CD14-positive monocyte (primary cell): ENCODE measurements around the gene DYRK1A. TPM values are rescaled to one million over a fixed set of nuclear protein-coding genes. Genes with fewer than 3 reads are reported as not detected.

Experiments used
- DNase-seq, 3 donors: peaks; one replicate each; pipeline ENCODE4 v3.0.0-alpha.2; 2011 to 2022
- H2AFZ ChIP-seq: 2 replicates; pipeline ENCODE4 v1.6.0; 2012; ENCODE audit warnings: mild to moderate bottlenecking, low read depth, low read length, inconsistent platforms; ENCODE audit not compliant: insufficient read depth, poor library complexity, severe bottlenecking
- H3K27ac ChIP-seq, 2 donors: 1 replicate in 1 of 2; 2 replicates in 1 of 2; pipeline ENCODE4 v1.5.1; 2012 to 2013; ENCODE audit warnings: low read length in 2 of 2, control low read depth in 1 of 2, inconsistent platforms in 1 of 2, low read depth in 1 of 2, mild to moderate bottlenecking in 1 of 2
- H3K27me3 ChIP-seq, 2 donors: one replicate each; pipeline versions ENCODE4 v1.6.0 to v1.6.1; 2011 to 2013; ENCODE audit warnings: low read length in 2 of 2; ENCODE audit not compliant: control insufficient read depth in 2 of 2, insufficient read depth in 2 of 2
- H3K36me3 ChIP-seq, 2 donors: replicated peaks in 1 of 2; 1 replicate in 1 of 2; 2 replicates in 1 of 2; pipeline versions ENCODE4 v1.5.1 to v1.6.1; 2012 to 2013; ENCODE audit warnings: low read length in 2 of 2, control low read depth in 1 of 2, inconsistent platforms in 1 of 2, mild to moderate bottlenecking in 1 of 2; ENCODE audit not compliant: insufficient read depth in 2 of 2, control insufficient read depth in 1 of 2
- H3K4me1 ChIP-seq, 2 donors: 1 replicate in 1 of 2; 2 replicates in 1 of 2; pipeline versions ENCODE4 v1.5.1 to v1.6.1; 2012 to 2013; ENCODE audit warnings: low read length in 2 of 2, control low read depth in 1 of 2, inconsistent platforms in 1 of 2, mild to moderate bottlenecking in 1 of 2, moderate library complexity in 1 of 2; ENCODE audit not compliant: insufficient read depth in 2 of 2, control insufficient read depth in 1 of 2
- H3K4me2 ChIP-seq: replicated peaks from 2 replicates; pipeline ENCODE3; 2012; ENCODE audit warnings: low read length, moderate library complexity, mild to moderate bottlenecking; ENCODE audit not compliant: poor library complexity, severe bottlenecking; ENCODE audit errors: extremely low read depth
- H3K4me3 ChIP-seq, 3 experiments: fragments of 200-600 bp in 1 of 3; sonication (generic) in 1 of 3; replicated peaks in 1 of 3; 1 replicate in 2 of 3; 2 replicates in 1 of 3; pipeline ENCODE4 v1.5.1; 2011 to 2013; ENCODE audit warnings: low read length in 3 of 3, mild to moderate bottlenecking in 3 of 3, control low read depth in 2 of 3, low read depth in 2 of 3, inconsistent platforms in 1 of 3, moderate library complexity in 1 of 3
- H3K79me2 ChIP-seq: 2 replicates; pipeline ENCODE4 v1.6.0; 2012; ENCODE audit warnings: mild to moderate bottlenecking, control low read depth, inconsistent platforms, low read length, moderate library complexity; ENCODE audit not compliant: insufficient read depth
- H3K9ac ChIP-seq: 2 replicates; pipeline ENCODE4 v1.6.0; 2017; ENCODE audit warnings: low read length, mild to moderate bottlenecking; ENCODE audit not compliant: insufficient read depth, poor library complexity, severe bottlenecking
- H3K9me3 ChIP-seq, 2 donors: replicated peaks in 1 of 2; 1 replicate in 1 of 2; 2 replicates in 1 of 2; pipeline versions ENCODE4 v1.5.1 to v1.6.1; 2012 to 2013; ENCODE audit warnings: low read length in 2 of 2, control low read depth in 1 of 2; ENCODE audit not compliant: control insufficient read depth in 1 of 2, insufficient read depth in 1 of 2
- H4K20me1 ChIP-seq: 2 replicates; pipeline ENCODE4 v1.6.0; 2012; ENCODE audit warnings: mild to moderate bottlenecking, low read length, control low read depth, moderate library complexity; ENCODE audit not compliant: insufficient read depth
- H3K27ac Mint-ChIP-seq, 7 donors: one replicate each; pipeline ENCODE4 v1.8.0; 2020; ENCODE audit warnings: mild to moderate bottlenecking in 7 of 7, mixed read lengths in 7 of 7, moderate library complexity in 6 of 7, inconsistent platforms in 2 of 7
- H3K27me3 Mint-ChIP-seq, 3 donors: one replicate each; pipeline ENCODE4 v1.8.0; 2021 to 2022; ENCODE audit warnings: low read depth in 3 of 3, mild to moderate bottlenecking in 3 of 3, mixed read lengths in 3 of 3, moderate library complexity in 3 of 3, inconsistent platforms in 1 of 3
- H3K36me3 Mint-ChIP-seq, 2 donors: one replicate each; pipeline ENCODE4 v1.8.0; 2020; ENCODE audit warnings: mixed read lengths in 2 of 2, inconsistent platforms in 1 of 2, mild to moderate bottlenecking in 1 of 2
- H3K4me1 Mint-ChIP-seq: one replicate; pipeline ENCODE4 v1.8.0; 2020; ENCODE audit warnings: mild to moderate bottlenecking, mixed read lengths
- H3K4me3 Mint-ChIP-seq, 2 donors: one replicate each; pipeline ENCODE4 v1.8.0; 2020; ENCODE audit warnings: mild to moderate bottlenecking in 2 of 2, mixed read lengths in 2 of 2, moderate library complexity in 1 of 2
- H3K9me3 Mint-ChIP-seq, 7 donors: one replicate each; pipeline ENCODE4 v1.8.0; 2020 to 2022; ENCODE audit warnings: mixed read lengths in 7 of 7, mild to moderate bottlenecking in 6 of 7, moderate library complexity in 6 of 7, inconsistent platforms in 2 of 7
- WGBS: methylation state at CpG from one replicate; pipeline ENCODE4 v1.1.5; 2013; ENCODE audit warnings: missing lambda C conversion rate; ENCODE audit not compliant: insufficient coverage; 5-methylcytosine and 5-hydroxymethylcytosine counted together
- intact Hi-C, 2 donors: fragments of 100-400 bp; cut with micrococcal nuclease; formaldehyde crosslinking; loops; one replicate each; pipeline versions ENCODE4 v1.15.0 to v1.15.1; 2023
- polyA plus RNA-seq, 3 donors: library from polyadenylated mRNA; depleted of rRNA in 1 of 3; unstranded in 2 of 3; stranded (reverse) in 1 of 3; fragments of 300-500 nt in 2 of 3; fragments of >200 nt in 1 of 3; fragmentation: Illumina TruSeq in 2 of 3; gene quantifications; 1 replicate in 2 of 3; 2 replicates in 1 of 3; pipeline ENCODE4 v1.2.3, GENCODE V29; 2012 to 2021
- TF ChIP-seq, protein P1 (sequence below): fragments of 200-600 bp; IDR thresholded peaks from one replicate; pipeline ENCODE4 v1.8.0; 2022; ENCODE audit warnings: antibody characterized with exemption, mild to moderate bottlenecking

The DYRK1A gene
- polyA plus RNA-seq, 3 donors: 1.8 to 53.5 (median 2.4) TPM

DNA sequence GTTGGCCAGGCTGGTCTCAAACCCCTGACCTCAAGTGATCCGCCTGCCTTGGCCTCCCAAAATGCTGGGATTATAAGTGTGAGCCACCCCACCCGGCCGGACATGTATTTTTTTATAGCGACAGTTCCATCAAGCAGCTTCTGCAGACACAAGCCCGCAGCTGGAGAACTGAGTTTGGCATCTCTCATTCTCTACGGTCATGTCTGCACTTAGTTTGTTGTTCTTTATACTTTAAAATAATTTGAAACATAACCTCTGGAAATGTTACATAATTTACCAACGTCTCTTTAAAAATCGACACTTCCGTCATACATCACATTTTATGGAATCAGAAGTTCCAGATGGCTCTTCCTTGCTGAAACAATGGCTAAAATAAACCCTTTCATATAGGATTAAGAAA, 183.6 kb downstream of the DYRK1A start:
- Histone ChIP-seq H3K36me3 (no peaks in the 10 kb centered on the region), H3K27ac (no peak overlapping the region), H3K9me3 (no peaks in the 10 kb centered on the region), H3K4me3 (no peak overlapping the region), H3K79me2 (no peaks in the 10 kb centered on the region), H3K9ac (no peak overlapping the region), H3K4me1 (peaks cover 9 to 10% of the 10 kb centered on the region in 2 donors), H2AFZ (no peak overlapping the region), H3K4me2 (no peak overlapping the region), H3K27me3 (peaks cover 4 to 18% of the 10 kb centered on the region in 2 donors), H4K20me1 (no peaks in the 10 kb centered on the region)
- WGBS: 96% methylated on average over 4 of the region's 9 CpGs
- intact Hi-C loops: loop anchor here in 1 of 2 donors (10.0 kb wide), 1 partner anchor 325 kb away; no protein-coding TSS in a partner anchor
- Mint-ChIP-seq H3K4me3 (no peak overlapping the region), H3K36me3 (no peaks in the 10 kb centered on the region), H3K27ac (no peak overlapping the region), H3K9me3 (peaks cover 0 to 8% (median 4%) of the 10 kb centered on the region in 7 donors), H3K27me3 (peaks cover 20 to 28% (median 22%) of the 10 kb centered on the region in 3 donors), H3K4me1 (peaks cover 16% of the 10 kb centered on the region)
- TF ChIP-seq, protein P1, sequence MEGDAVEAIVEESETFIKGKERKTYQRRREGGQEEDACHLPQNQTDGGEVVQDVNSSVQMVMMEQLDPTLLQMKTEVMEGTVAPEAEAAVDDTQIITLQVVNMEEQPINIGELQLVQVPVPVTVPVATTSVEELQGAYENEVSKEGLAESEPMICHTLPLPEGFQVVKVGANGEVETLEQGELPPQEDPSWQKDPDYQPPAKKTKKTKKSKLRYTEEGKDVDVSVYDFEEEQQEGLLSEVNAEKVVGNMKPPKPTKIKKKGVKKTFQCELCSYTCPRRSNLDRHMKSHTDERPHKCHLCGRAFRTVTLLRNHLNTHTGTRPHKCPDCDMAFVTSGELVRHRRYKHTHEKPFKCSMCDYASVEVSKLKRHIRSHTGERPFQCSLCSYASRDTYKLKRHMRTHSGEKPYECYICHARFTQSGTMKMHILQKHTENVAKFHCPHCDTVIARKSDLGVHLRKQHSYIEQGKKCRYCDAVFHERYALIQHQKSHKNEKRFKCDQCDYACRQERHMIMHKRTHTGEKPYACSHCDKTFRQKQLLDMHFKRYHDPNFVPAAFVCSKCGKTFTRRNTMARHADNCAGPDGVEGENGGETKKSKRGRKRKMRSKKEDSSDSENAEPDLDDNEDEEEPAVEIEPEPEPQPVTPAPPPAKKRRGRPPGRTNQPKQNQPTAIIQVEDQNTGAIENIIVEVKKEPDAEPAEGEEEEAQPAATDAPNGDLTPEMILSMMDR: no peak
- DNase-seq: no peak

DNA sequence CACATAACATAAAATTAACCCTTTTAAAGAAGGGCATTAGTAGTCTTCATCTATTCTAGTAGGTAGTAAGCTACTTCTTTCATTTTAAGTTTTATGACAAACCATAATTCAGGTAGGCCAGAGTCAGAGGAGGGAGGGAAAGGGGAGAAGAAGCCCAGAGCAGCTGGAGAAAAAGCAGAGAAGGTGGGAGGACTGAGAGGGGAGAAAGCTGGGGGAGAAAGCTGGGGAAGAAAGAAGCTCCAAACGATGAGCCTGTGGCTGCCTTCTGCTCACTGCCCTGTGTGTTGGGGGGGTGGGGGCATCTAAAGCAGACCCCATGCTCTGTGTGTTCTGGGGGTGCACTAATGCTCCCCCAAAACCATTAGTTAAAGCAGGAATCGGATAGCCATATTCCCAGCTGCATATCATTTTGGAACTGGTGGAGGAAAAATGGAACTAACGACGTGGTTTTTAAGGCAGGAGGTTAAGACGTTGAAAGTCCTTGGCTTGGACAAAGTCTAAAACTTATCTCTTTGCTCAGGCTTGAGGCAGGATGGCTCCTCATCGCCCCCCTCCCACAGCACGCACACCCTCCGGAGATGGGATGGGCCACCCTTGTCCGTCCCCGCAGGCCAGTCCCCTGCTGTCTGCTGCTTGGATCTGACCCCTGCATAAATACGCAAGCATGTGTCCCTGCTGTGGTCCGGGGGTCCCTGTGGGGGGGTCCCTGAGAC, 184.2 kb downstream of the DYRK1A start:
- WGBS: 91% methylated on average over 11 of the region's 12 CpGs
- Mint-ChIP-seq H3K27me3 (peaks cover 18 to 23% (median 20%) of the 10 kb centered on the region in 3 donors), H3K36me3 (no peaks in the 10 kb centered on the region), H3K27ac (no peak overlapping the region), H3K4me3 (no peak overlapping the region), H3K9me3 (peaks cover 0 to 8% (median 3%) of the 10 kb centered on the region in 7 donors), H3K4me1 (peaks cover 16% of the 10 kb centered on the region)
- Histone ChIP-seq H2AFZ (no peak overlapping the region), H3K27me3 (peaks cover 4 to 16% of the 10 kb centered on the region in 2 donors), H3K4me3 (no peak overlapping the region), H3K79me2 (no peaks in the 10 kb centered on the region), H3K27ac (no peak overlapping the region), H3K4me1 (peaks cover 9 to 10% of the 10 kb centered on the region in 2 donors), H3K4me2 (no peak overlapping the region), H3K36me3 (no peaks in the 10 kb centered on the region), H3K9me3 (no peaks in the 10 kb centered on the region), H3K9ac (no peak overlapping the region), H4K20me1 (no peaks in the 10 kb centered on the region)
- TF ChIP-seq, protein P1: no peak
- DNase-seq: no peak
- intact Hi-C loops: loop anchor here in 1 of 2 donors (10.0 kb wide), 1 partner anchor 326 kb away; no protein-coding TSS in a partner anchor
